Vagina (tissue), 2 donors: ENCODE results near the gene MAP3K14.

Experiments
- CTCF ChIP-seq, 3 experiments: fragments of 450-650 bp in 2 of 3; fragments of 200-600 bp in 1 of 3; sonication (generic) in 1 of 3; IDR thresholded peaks; one replicate each; pipeline ENCODE4 v1.5.1; 2017 to 2019; ENCODE audit warnings: antibody characterized with exemption in 3 of 3, mild to moderate bottlenecking in 2 of 3, moderate library complexity in 2 of 3
- POLR2A ChIP-seq, 2 donors: fragments of 450-650 bp; IDR thresholded peaks; one replicate each; pipeline ENCODE4 v1.6.1; 2017; ENCODE audit warnings: antibody characterized with exemption in 2 of 2, mild to moderate bottlenecking in 2 of 2, moderate library complexity in 2 of 2
- POLR2AphosphoS5 ChIP-seq, 2 donors: sonication (generic); formaldehyde crosslinking; IDR thresholded peaks; one replicate each; pipeline ENCODE4 v1.9.0; 2017; ENCODE audit warnings: antibody characterized with exemption in 2 of 2, mild to moderate bottlenecking in 2 of 2, low read depth in 1 of 2; ENCODE audit not compliant: insufficient read depth in 1 of 2

- TF ChIP-seq CTCF (IDR thresholded peaks at IDR 0.05) (no peak), POLR2A (IDR thresholded peaks at IDR 0.05) (no peak), POLR2AphosphoS5 (IDR thresholded peaks at IDR 0.05; ENCODE audit: insufficient read depth in 1 of 2, low read depth in 1 of 2) (no peak)
These were observed 89.5 kb downstream of the MAP3K14 start for GRCh38 chr17:45227101-45227925.
